Neural progenitor cell (in vitro differentiated cells): ENCODE data around the gene FMNL2.

Experiments used
- CTCF ChIP-seq: fragments of 200-600 bp; sonication (generic); IDR thresholded peaks from 2 replicates; pipeline ENCODE4 v1.5.1; 2017; ENCODE audit warnings: antibody characterized with exemption, mild to moderate bottlenecking
- EZH2 ChIP-seq: fragments of 200-600 bp; sonication (generic); IDR thresholded peaks from 2 replicates; pipeline ENCODE4 v1.6.1; 2017; ENCODE audit warnings: antibody characterized with exemption, mild to moderate bottlenecking, moderate library complexity
- EZH2phosphoT487 ChIP-seq: fragments of 200-600 bp; sonication (generic); IDR thresholded peaks from 2 replicates; pipeline ENCODE4 v1.6.1; 2017; ENCODE audit warnings: antibody characterized with exemption

GRCh38 chr2:152557273-152557888 is 222.4 kb downstream of the FMNL2 start:
- TF ChIP-seq CTCF (no peak), EZH2 (no peak), EZH2phosphoT487 (no peak)
